PC-3 (cell line): ENCODE results near the gene SLAMF7.

Experiments used
- EZH2 ChIP-seq: fragments of 300-600 bp; sonication (generic); IDR thresholded peaks from one replicate; pipeline ENCODE4 v1.6.1; 2017; ENCODE audit warnings: antibody characterized with exemption, mild to moderate bottlenecking, low read length; ENCODE audit not compliant: unreplicated experiment
- EZH2phosphoT487 ChIP-seq: fragments of 300-600 bp; sonication (generic); IDR thresholded peaks from 2 replicates; pipeline ENCODE4 v1.6.1; 2018; ENCODE audit warnings: mild to moderate bottlenecking, antibody characterized with exemption, low read length, borderline replicate concordance
- TF ChIP-seq, protein P1 (sequence below): fragments of 300-600 bp; sonication (generic); conservative IDR thresholded peaks from 2 replicates; pipeline ENCODE4 v1.5.1; 2017; ENCODE audit warnings: antibody characterized with exemption, low read depth, mild to moderate bottlenecking, low read length

DNA sequence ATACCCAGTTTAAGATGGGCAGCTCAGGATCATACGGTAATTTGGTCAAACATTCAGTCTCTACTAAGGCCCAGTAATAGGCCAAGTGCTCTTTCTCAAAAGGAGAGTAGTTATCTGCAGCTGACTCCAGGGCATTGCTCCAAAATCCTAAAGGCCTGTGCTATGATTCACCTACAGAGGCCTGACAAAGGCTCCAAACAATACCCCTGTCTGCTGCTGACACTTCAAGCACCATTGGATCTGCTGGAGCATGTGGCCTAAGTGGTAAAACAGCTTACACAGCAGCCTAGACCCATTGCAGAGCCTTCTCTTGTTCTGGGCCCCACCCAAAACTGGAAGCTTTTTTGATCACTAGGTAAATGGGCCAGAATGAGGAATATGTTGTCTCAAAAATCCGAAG, 22.8 kb downstream of the SLAMF7 start:
- TF ChIP-seq, protein P1, sequence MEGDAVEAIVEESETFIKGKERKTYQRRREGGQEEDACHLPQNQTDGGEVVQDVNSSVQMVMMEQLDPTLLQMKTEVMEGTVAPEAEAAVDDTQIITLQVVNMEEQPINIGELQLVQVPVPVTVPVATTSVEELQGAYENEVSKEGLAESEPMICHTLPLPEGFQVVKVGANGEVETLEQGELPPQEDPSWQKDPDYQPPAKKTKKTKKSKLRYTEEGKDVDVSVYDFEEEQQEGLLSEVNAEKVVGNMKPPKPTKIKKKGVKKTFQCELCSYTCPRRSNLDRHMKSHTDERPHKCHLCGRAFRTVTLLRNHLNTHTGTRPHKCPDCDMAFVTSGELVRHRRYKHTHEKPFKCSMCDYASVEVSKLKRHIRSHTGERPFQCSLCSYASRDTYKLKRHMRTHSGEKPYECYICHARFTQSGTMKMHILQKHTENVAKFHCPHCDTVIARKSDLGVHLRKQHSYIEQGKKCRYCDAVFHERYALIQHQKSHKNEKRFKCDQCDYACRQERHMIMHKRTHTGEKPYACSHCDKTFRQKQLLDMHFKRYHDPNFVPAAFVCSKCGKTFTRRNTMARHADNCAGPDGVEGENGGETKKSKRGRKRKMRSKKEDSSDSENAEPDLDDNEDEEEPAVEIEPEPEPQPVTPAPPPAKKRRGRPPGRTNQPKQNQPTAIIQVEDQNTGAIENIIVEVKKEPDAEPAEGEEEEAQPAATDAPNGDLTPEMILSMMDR = no peak
- TF ChIP-seq EZH2 (no peak), EZH2phosphoT487 (no peak)
